ENCODE data around the gene RPS18. TPM values are rescaled to one million over a fixed set of nuclear protein-coding genes. Genes with fewer than 3 reads are reported as not detected.

Gene RPS18
- total and polyA plus RNA-seq, 2 of the 13 experiments (the other 11 are each of a cell fraction or from before 2014, with no cell fraction given) = 3,896 to 5,806 TPM

GRCh38 chr6:33313105-33313708 lies 41.3 kb downstream of the RPS18 start (continued):
- TF ChIP-seq ZNF776 (CRISPR knock-in tag; IDR thresholded peaks at IDR 0.05) (no peak), ZNF816 (CRISPR knock-in tag; IDR thresholded peaks at IDR 0.05; ENCODE audit: borderline replicate concordance) (0 out of 2 replicates have a peak, but pooled peaks have one; percentile 0), ZNF879 (CRISPR knock-in tag; IDR thresholded peaks at IDR 0.05) (no peak), ZFP41 (CRISPR knock-in tag; IDR thresholded peaks at IDR 0.05; ENCODE audit: borderline replicate concordance) (no peak), NR0B2 (CRISPR knock-in tag; IDR thresholded peaks at IDR 0.05) (peak; percentile 65; the same call in 1 of the 2 replicates), SKIL (CRISPR knock-in tag; IDR thresholded peaks at IDR 0.05; ENCODE audit: borderline replicate concordance) (no peak), CTCF (CRISPR knock-in tag; IDR thresholded peaks at IDR 0.05) (0 out of 2 replicates have a peak, but pooled peaks have one; percentile 26), ZNF660 (CRISPR knock-in tag; IDR thresholded peaks at IDR 0.05; ENCODE audit: borderline replicate concordance, low read depth) (no peak), RCOR2 (CRISPR knock-in tag; IDR thresholded peaks at IDR 0.05) (no peak), ZNF501 (CRISPR knock-in tag; IDR thresholded peaks at IDR 0.05) (peak; percentile 35), ZNF547 (CRISPR knock-in tag; IDR thresholded peaks at IDR 0.05) (0 out of 2 replicates have a peak, but pooled peaks have one; percentile 71), ZNF451 (CRISPR knock-in tag; IDR thresholded peaks at IDR 0.05) (no peak), EED (CRISPR knock-in tag; IDR thresholded peaks at IDR 0.05) (no peak; the same call in 1 of the 2 replicates), GPBP1L1 (CRISPR knock-in tag; IDR thresholded peaks at IDR 0.05) (no peak), FUBP1 (CRISPR knock-in tag; IDR thresholded peaks at IDR 0.05; ENCODE audit: borderline replicate concordance) (no peak), HDAC6 (IDR thresholded peaks at IDR 0.05; ENCODE audit: low read depth, low read length) (no peak), ZNF747 (CRISPR knock-in tag; IDR thresholded peaks at IDR 0.05; ENCODE audit: borderline replicate concordance) (no peak), ZNF614 (CRISPR knock-in tag; IDR thresholded peaks at IDR 0.05; ENCODE audit: borderline replicate concordance) (no peak), IKZF5 (CRISPR knock-in tag; IDR thresholded peaks at IDR 0.05) (no peak), ZNF335 (CRISPR knock-in tag; IDR thresholded peaks at IDR 0.05) (no peak), ZNF180 (CRISPR knock-in tag; IDR thresholded peaks at IDR 0.05; ENCODE audit: borderline replicate concordance, low read depth) (no peak)

Measured in HepG2 (cell line).